ENCODE data around the gene FAR1. TPM values are rescaled to one million over a fixed set of nuclear protein-coding genes. Genes with fewer than 3 reads are reported as not detected.

Gene FAR1
- polyA plus RNA-seq, 1 donor from 2014 or later: 110 TPM

- TF ChIP-seq, protein P1, sequence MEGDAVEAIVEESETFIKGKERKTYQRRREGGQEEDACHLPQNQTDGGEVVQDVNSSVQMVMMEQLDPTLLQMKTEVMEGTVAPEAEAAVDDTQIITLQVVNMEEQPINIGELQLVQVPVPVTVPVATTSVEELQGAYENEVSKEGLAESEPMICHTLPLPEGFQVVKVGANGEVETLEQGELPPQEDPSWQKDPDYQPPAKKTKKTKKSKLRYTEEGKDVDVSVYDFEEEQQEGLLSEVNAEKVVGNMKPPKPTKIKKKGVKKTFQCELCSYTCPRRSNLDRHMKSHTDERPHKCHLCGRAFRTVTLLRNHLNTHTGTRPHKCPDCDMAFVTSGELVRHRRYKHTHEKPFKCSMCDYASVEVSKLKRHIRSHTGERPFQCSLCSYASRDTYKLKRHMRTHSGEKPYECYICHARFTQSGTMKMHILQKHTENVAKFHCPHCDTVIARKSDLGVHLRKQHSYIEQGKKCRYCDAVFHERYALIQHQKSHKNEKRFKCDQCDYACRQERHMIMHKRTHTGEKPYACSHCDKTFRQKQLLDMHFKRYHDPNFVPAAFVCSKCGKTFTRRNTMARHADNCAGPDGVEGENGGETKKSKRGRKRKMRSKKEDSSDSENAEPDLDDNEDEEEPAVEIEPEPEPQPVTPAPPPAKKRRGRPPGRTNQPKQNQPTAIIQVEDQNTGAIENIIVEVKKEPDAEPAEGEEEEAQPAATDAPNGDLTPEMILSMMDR (IDR thresholded peaks at IDR 0.05; ENCODE audit: poor library complexity, severe bottlenecking): no peak
- TF ChIP-seq EZH2 (IDR thresholded peaks at IDR 0.05; ENCODE audit: borderline replicate concordance, insufficient read depth, low read length, poor library complexity, severe bottlenecking) (no peak), TAF1 (IDR thresholded peaks at IDR 0.05; ENCODE audit: low read depth) (no peak), MXI1 (conservative IDR thresholded peaks at IDR 0.05; ENCODE audit: poor library complexity, severe bottlenecking) (no peak), SMC3 (conservative IDR thresholded peaks at IDR 0.05; ENCODE audit: poor library complexity) (no peak), RAD21 (conservative IDR thresholded peaks at IDR 0.05) (no peak), POLR2AphosphoS5 (IDR thresholded peaks at IDR 0.05) (no peak), REST (IDR thresholded peaks at IDR 0.05; ENCODE audit: borderline replicate concordance) (no peak), EP300 (conservative IDR thresholded peaks at IDR 0.05; ENCODE audit: poor library complexity, severe bottlenecking) (no peak)
- Histone ChIP-seq H3K4me2 (ENCODE audit: low read length) (no peak overlapping the region), H3K9ac (ENCODE audit: low read length) (no peak overlapping the region), H3F3A (ENCODE audit: insufficient read depth, low read length, poor library complexity, severe bottlenecking) (no peaks in the 10 kb centered on the region), H4K20me1 (ENCODE audit: insufficient read depth) (no peaks in the 10 kb centered on the region), H3K79me2 (replicated peaks; ENCODE audit: insufficient read depth, low read length) (no peaks in the 10 kb centered on the region), H3K9me2 (ENCODE audit: insufficient read depth, low read length) (no peaks in the 10 kb centered on the region), H3K36me3 (ENCODE audit: insufficient read depth, low read length) (no peaks in the 10 kb centered on the region), H3K4me3 (ENCODE audit: low read length) (no peak overlapping the region), H3K27me3 (ENCODE audit: insufficient read depth, low read depth, low read length) (no peaks in the 10 kb centered on the region), H2AFZ (ENCODE audit: low read depth, low read length) (no peak overlapping the region), H3K27ac (ENCODE audit: low read length) (no peak overlapping the region), H3K9me3 (ENCODE audit: low read length) (no peaks in the 10 kb centered on the region)
Measured at GRCh38 chr11:13761250-13761649, 92.8 kb downstream of the FAR1 start.

- no peak overlapping the region for H2AFZ ChIP-seq (ENCODE audit: low read depth, low read length)
- no peaks in the 10 kb centered on the region for H3K27me3 ChIP-seq (ENCODE audit: insufficient read depth, low read depth, low read length)
- TF ChIP-seq EP300 (conservative IDR thresholded peaks at IDR 0.05; ENCODE audit: poor library complexity, severe bottlenecking) (no peak), EZH2 (IDR thresholded peaks at IDR 0.05; ENCODE audit: borderline replicate concordance, insufficient read depth, low read length, poor library complexity, severe bottlenecking) (no peak), MXI1 (conservative IDR thresholded peaks at IDR 0.05; ENCODE audit: poor library complexity, severe bottlenecking) (no peak), SMC3 (conservative IDR thresholded peaks at IDR 0.05; ENCODE audit: poor library complexity) (no peak), RAD21 (conservative IDR thresholded peaks at IDR 0.05) (no peak), REST (IDR thresholded peaks at IDR 0.05; ENCODE audit: borderline replicate concordance) (no peak), TAF1 (IDR thresholded peaks at IDR 0.05; ENCODE audit: low read depth) (no peak), POLR2AphosphoS5 (IDR thresholded peaks at IDR 0.05) (no peak)
- TF ChIP-seq, protein P1 (IDR thresholded peaks at IDR 0.05; ENCODE audit: poor library complexity, severe bottlenecking): no peak
- no peaks in the 10 kb centered on the region for H3F3A ChIP-seq (ENCODE audit: insufficient read depth, low read length, poor library complexity, severe bottlenecking)
- no peaks in the 10 kb centered on the region for H3K79me2 ChIP-seq (replicated peaks; ENCODE audit: insufficient read depth, low read length)
- H3K9ac ChIP-seq (ENCODE audit: low read length): no peak overlapping the region
- H3K36me3 ChIP-seq (ENCODE audit: insufficient read depth, low read length): no peaks in the 10 kb centered on the region
- H3K9me3 ChIP-seq (ENCODE audit: low read length): no peaks in the 10 kb centered on the region
- no peak overlapping the region for H3K27ac ChIP-seq (ENCODE audit: low read length)
- H3K4me3 ChIP-seq (ENCODE audit: low read length): no peak overlapping the region
- H3K4me2 ChIP-seq (ENCODE audit: low read length): no peak overlapping the region
- no peaks in the 10 kb centered on the region for H4K20me1 ChIP-seq (ENCODE audit: insufficient read depth)
- H3K9me2 ChIP-seq (ENCODE audit: insufficient read depth, low read length): no peaks in the 10 kb centered on the region
Measured at GRCh38 chr11:13761716-13762115, 93.2 kb downstream of the FAR1 start.
